Common myeloid progenitor, CD34-positive (primary cell): ENCODE data around the gene GCAT.

Experiments
- CTCF ChIA-PET: fragments of 350-600 bp; sonication (Branson Sonifier 250); formaldehyde crosslinking; loops from one replicate; lab custom pipeline; 2021; ENCODE audit warnings: antibody characterized with exemption; lab: Charles Lee
- POLR2A ChIA-PET: fragments of 350-600 bp; sonication (Branson Sonifier 250); formaldehyde crosslinking; loops from one replicate; lab custom pipeline; 2021; ENCODE audit warnings: antibody characterized with exemption; lab: Charles Lee
- DNase-seq, 3 donors: peaks; one replicate each; pipeline versions ENCODE4 v3.0.0 to v3.0.0-alpha.2; 2013
- H3K27ac ChIP-seq, 2 experiments: 1 replicate in 1 of 2; 2 replicates in 1 of 2; pipeline ENCODE4 v1.7.0; 2013; ENCODE audit warnings: inconsistent platforms in 2 of 2, low read length in 2 of 2, mild to moderate bottlenecking in 2 of 2, low read depth in 1 of 2, moderate library complexity in 1 of 2; ENCODE audit not compliant: severe bottlenecking in 2 of 2, insufficient read depth in 1 of 2, poor library complexity in 1 of 2
- H3K27me3 ChIP-seq, 5 experiments: replicated peaks in 2 of 5; 1 replicate in 3 of 5; 2 replicates in 2 of 5; pipeline versions ENCODE4 v1.6.1 to v1.7.0; 2013; ENCODE audit warnings: low read length in 4 of 5, mild to moderate bottlenecking in 2 of 5, moderate library complexity in 2 of 5, inconsistent platforms in 1 of 5; ENCODE audit not compliant: insufficient read depth in 5 of 5, control insufficient read depth in 4 of 5
- H3K36me3 ChIP-seq, 4 experiments: 1 replicate in 2 of 4; 2 replicates in 2 of 4; pipeline versions ENCODE4 v1.6.1 to v1.7.0; 2013; ENCODE audit warnings: low read length in 3 of 4, control low read depth in 1 of 4, mild to moderate bottlenecking in 1 of 4; ENCODE audit not compliant: control insufficient read depth in 4 of 4, insufficient read depth in 4 of 4
- H3K4me1 ChIP-seq, 4 experiments: 1 replicate in 3 of 4; 2 replicates in 1 of 4; pipeline versions ENCODE4 v1.6.1 to v1.7.1; 2013; ENCODE audit warnings: low read length in 3 of 4, mild to moderate bottlenecking in 3 of 4, control low read depth in 1 of 4, inconsistent platforms in 1 of 4, moderate library complexity in 1 of 4; ENCODE audit not compliant: control insufficient read depth in 4 of 4, insufficient read depth in 4 of 4; ENCODE audit errors: control extremely low read depth in 1 of 4
- H3K4me3 ChIP-seq, 7 experiments: 1 replicate in 4 of 7; 2 replicates in 3 of 7; pipeline versions ENCODE4 v1.5.1 to v1.7.0; 2013; ENCODE audit warnings: mild to moderate bottlenecking in 7 of 7, low read length in 6 of 7, moderate library complexity in 6 of 7, inconsistent platforms in 2 of 7, low read depth in 2 of 7, control low read depth in 1 of 7; ENCODE audit not compliant: insufficient read depth in 4 of 7, control insufficient read depth in 1 of 7; ENCODE audit errors: extremely low read depth in 1 of 7
- H3K9me3 ChIP-seq, 5 experiments: 1 replicate in 4 of 5; 2 replicates in 1 of 5; pipeline versions ENCODE4 v1.6.1 to v1.7.1; 2013; ENCODE audit warnings: low read length in 4 of 5, mild to moderate bottlenecking in 2 of 5, inconsistent platforms in 1 of 5, low read depth in 1 of 5, moderate library complexity in 1 of 5; ENCODE audit not compliant: control insufficient read depth in 4 of 5, insufficient read depth in 2 of 5; ENCODE audit errors: control extremely low read depth in 1 of 5
- WGBS: methylation state at CpG from one replicate; pipeline ENCODE4 v1.1.5; 2013; ENCODE audit not compliant: insufficient coverage; 5-methylcytosine and 5-hydroxymethylcytosine counted together

The GCAT gene

GRCh38 chr22:37862570-37863325 lies 55.0 kb downstream of the GCAT start:
- 95% methylated on average over 5 of the region's 7 CpGs for WGBS
- ChIA-PET POLR2A (interaction anchor here (0.6 to 1.3 kb wide), 2 partner anchors 22 to 44 kb away, joined by 3 to 5 read pairs; no protein-coding TSS in a partner anchor), CTCF (interaction anchor here (0.6 to 9.5 kb wide), 23 partner anchors 8 to 103 kb away, joined by 3 to 142 read pairs (median 5); partner anchors contain the start of genes ANKRD54, EIF3L and GALR3)
- H3K36me3 ChIP-seq, result peaks cover 14 to 81% (median 63%) of the 10 kb centered on the region in 4 experiments
- no peaks in the 10 kb centered on the region for H3K27me3 ChIP-seq
- H3K4me3 ChIP-seq, result no peak overlapping the region
- no peak overlapping the region for H3K27ac ChIP-seq
- no peaks in the 10 kb centered on the region for H3K9me3 ChIP-seq
- DNase-seq, result no peak
- H3K4me1 ChIP-seq, result no peaks in the 10 kb centered on the region

DNA sequence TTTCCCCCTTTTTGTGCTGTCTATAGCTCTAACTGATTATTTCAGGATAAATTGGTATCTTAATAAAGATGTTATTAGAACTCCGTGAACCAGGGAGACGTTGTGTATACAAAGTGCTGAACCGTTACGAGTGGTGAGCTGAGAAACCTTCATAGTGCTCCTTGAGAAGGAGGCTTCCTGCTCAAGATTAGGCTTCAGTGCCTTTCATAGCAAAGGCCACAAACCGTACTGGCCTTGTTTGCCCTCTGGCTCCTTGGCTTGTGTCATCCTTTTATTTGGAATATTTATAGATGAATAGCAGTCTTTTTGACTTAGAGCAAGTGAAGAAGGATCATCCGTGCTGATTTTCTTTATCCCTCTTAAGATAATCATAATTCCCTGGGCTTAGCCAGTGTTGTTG lies 57.8 kb downstream of the GCAT start:
- Histone ChIP-seq H3K36me3 (peaks cover 15 to 81% (median 70%) of the 10 kb centered on the region in 4 experiments), H3K27me3 (no peaks in the 10 kb centered on the region), H3K4me1 (no peaks in the 10 kb centered on the region), H3K9me3 (no peaks in the 10 kb centered on the region), H3K4me3 (no peak overlapping the region), H3K27ac (no peak overlapping the region)
- POLR2A ChIA-PET, result interaction anchor here (0.7 kb wide), 1 partner anchor 100 kb away, joined by 5 read pairs; no protein-coding TSS in a partner anchor
- CTCF ChIA-PET, result interaction anchor here (0.6 to 9.5 kb wide), 3 partner anchors 26 to 58 kb away, joined by 3 to 142 read pairs (median 4); partner anchors contain the start of gene GCAT
- DNase-seq, result no peak
- WGBS, result 97% methylated on average over 6 of the region's 6 CpGs
